Measurements from ENCODE around the gene KRT83.

GRCh38 chr12:52296572-52297215 is 24.5 kb downstream of the KRT83 start:
- TF ChIP-seq CTCF (IDR thresholded peaks at IDR 0.05) (no peak), TEAD4 (IDR thresholded peaks at IDR 0.05; ENCODE audit: borderline replicate concordance, insufficient read depth) (no peak), GABPA (IDR thresholded peaks at IDR 0.05; ENCODE audit: low read depth) (no peak), REST (IDR thresholded peaks at IDR 0.05; ENCODE audit: low read depth, low read length) (no peak), RCOR1 (IDR thresholded peaks at IDR 0.05; ENCODE audit: low read length) (no peak), MXI1 (IDR thresholded peaks at IDR 0.05; ENCODE audit: low read depth, low read length) (no peak), EZH2phosphoT487 (IDR thresholded peaks at IDR 0.05; ENCODE audit: borderline replicate concordance, low read depth) (no peak), RAD21 (IDR thresholded peaks at IDR 0.05; ENCODE audit: low read length) (no peak)

Data from SK-N-SH (cell line).